DMS 273 (cell line): ENCODE results near the gene CASP3.
"Not testable (repeated sequence)": the region's sequence is repeated elsewhere in the genome, so short reads cannot be mapped to it uniquely, and the experiment has no call there.

ENCODE experiments used
- DNase-seq: peaks from one replicate; lab custom pipeline; 2025; ENCODE audit not compliant: unreplicated experiment; lab: John Stamatoyannopoulos, UW

Gene CASP3

DNA sequence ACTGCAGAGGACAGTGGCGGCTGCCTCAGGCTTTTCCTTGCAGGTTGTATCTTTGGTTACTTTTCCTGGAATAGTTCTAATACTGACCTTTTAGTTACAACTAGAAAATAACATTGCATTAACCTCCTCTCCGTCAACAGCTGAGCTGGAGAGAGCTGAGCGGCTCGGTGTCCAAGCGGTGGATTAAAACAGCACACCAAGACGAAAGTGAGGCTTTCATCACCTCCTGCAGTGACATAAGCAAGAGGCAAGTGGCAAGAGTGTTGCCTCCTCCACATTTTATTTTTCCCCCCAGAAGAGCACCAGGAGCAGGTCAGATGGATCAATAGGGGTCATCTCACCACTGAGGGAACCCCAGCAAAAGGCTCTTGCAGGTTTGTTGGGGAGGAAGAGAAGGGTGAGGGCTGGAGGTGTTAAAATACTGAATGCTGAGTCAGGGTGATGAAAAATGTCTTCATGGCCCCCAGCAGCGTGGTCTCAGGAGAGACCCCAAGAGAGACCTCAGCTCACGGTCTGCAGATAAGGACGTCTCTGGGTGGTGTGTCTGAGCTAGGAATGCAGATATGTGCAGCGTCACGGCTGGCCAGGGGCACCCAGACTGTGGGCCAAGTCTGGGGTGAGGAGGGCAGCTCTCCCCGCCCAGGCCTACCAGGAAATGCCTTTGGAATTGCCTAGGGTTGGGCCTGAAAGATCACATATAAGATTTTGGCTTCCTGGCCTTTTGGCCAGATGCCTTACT lies 50.3 kb downstream of the CASP3 start:
- no peak for DNase-seq

DNA sequence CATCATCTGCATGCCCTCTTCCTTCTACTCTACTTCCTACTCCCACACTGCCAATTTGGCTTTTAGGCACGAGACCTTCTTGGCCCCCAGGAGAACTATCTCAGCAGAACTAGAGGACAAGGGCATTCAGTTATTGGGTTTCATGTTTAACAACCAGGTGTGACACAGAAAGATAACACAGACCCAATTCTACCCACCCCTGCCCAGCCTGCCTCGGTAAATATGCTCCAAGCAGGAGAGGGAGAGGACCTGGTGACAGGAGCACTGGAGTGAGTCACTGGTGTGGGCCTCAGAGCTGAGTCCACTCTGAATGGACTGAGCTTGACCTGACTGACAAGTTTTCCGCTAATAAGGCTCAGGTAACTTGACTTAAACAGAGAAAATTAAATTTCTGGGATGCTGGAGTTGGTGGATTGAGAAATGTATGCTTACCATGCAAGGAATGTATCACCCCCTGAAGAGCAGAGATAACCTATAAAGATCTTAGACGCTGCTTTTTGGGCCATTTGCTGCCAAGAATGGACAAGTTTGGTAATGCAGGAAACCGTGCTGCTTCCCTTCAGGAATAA lies 52.5 kb downstream of the CASP3 start:
- no peak for DNase-seq

DNA sequence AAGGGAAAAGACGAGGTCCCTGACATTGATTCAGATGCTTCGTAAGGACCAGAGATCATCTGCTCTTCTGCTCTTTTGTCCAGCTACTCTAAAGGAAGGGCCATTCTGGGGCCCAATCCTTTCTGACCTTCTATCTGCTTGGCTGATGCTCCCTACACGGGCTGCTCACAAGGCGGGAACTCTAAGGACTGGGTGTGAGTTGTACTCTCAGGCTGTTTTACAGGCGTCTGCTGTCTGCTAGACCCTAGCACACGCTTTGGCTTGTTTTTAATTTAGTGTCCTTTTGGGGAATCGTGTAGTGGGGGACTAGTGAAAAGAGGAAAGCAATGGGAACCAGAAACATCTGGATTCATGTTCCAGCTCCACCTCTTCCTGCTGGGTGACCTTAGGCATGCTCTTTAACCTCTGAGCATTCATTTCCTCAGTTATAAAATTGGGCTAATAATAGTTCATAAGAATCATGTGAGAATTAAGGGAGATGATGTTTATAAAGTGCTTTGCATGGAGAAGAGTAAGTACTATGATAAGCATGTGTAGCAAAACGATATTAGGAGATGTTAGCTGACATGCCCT lies 53.1 kb downstream of the CASP3 start:
- DNase-seq: no peak

DNA sequence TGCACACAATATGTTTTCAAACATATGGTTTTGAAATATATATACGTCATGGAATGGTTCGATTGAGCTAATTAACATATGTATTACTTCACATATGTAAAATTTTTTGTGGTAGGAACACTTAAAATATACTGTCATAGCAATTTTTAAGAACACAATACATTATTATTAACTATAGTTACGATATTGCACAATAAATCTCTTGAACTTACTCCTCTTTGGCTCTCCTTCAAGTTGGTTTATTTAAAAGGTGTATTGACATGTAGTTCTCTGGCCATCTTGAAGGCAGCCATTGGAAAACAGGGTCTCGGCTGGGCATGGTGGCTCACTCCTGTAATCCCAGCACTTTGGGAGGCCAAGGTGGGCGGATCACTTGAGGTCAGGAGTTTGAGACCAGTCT lies 53.8 kb downstream of the CASP3 start:
- no peak for DNase-seq

DNA sequence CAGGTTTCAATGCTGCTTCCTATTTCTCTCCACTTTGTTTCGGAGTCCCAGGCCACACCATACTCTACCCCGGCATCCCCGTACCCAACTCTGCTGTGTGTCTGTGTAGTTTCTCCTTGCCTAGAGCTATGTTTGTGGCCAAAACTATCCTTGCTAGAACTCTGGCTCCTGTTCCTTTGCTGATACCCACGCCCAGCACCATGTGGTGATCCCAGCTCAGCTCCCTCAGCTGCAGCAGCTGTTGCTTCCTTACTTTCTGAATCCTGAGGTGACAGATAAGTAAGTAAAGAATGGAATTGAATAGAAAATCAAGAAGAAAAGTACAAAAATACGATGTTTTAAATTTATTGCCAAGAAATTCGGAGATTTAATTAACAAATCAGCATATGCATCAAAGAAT lies 55.8 kb downstream of the CASP3 start:
- no peak for DNase-seq

DNA sequence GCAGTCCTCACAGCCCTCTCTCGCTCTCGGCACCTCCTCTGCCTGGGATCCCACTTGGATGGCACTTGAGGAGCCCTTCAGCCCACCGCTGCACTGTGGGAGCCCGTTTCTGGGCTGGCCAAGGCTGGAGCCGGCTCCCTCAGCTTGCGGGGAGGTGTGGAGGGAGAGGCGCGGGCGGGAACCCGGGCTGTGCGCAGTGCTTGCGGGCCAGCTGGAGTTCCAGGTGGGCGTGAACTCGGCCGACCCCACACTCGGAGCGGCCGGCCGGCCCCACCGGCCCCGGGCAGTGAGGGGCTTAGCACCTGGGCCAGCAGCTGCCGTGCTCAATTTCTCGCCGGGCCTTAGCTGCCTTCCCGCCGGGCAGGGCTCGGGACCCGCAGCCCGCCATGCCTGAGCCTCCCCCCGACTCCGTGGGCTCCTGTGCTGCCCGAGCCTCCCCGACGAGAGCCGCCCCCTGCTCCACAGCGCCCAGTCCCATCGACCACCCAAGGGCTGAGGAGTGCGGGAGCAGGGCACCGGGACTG lies 57.4 kb downstream of the CASP3 start:
- not testable (repeated sequence) for DNase-seq

DNA sequence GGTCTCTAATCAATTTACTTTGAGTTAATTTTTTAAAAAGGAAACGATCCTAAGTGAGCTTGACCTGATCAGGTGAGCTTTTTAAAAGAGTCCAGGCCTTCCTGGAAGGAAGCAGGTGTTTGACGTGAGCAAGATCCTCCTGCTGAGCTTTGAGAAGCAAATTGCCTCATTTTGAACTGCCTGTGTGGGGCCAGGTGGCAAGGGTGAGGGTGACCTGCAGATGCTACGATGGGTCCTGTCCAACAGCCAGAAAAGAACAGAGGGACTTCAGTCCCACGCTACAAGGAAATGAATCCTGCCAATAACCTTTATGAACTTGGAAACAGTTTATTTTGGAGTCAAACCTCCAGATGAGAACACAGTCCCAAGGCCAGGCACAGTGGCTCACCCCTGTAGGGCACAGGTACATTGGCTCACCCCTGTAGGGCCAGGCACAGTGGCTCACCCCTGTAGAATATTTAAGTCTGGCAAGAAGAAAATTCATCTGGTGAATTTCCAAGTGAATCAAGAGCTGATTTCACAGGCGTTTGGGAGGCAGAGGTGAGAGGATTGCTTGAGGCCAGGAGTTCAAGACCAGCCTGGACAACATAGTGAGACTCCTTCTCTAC lies 58.1 kb downstream of the CASP3 start:
- DNase-seq: no peak

DNA sequence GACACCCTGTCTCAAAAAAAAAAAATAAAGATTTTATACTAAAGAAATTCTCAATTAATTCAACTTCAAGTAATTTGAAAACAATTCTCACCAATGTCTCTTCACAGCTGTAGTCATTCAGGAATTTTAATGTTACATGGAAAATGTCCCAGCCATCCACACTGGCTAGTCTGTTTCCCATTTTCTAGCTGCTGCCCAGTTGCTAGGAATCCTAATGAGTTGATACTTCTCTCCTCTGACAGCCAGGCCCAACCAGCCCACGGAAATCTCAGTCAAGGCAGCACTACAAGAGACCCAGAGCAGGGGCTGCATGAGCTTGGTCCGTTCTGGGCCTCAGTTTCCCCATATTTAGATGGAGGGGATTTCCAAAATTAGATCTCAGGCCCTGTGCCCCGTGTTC lies 59.1 kb downstream of the CASP3 start:
- DNase-seq: no peak

DNA sequence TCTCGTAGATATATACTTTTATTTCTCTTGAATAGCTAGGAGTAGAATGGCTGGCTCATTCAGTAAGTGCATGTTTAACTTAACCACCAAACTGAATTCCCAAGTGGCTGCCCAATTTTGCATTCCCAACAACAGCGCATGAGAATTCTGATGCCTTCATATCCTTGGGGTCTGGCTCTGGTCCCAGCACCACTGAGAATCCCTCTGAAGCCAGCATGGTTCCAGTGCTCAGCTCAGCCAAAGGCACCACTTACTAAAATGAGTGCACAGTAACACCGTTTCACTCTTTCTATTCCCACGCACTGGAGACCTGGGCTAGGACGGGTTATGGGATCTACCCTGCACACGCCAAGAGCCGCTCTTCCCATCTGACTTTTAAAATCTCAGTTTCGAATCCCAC lies 60.4 kb downstream of the CASP3 start:
- peak; percentile 32 for DNase-seq

DNA sequence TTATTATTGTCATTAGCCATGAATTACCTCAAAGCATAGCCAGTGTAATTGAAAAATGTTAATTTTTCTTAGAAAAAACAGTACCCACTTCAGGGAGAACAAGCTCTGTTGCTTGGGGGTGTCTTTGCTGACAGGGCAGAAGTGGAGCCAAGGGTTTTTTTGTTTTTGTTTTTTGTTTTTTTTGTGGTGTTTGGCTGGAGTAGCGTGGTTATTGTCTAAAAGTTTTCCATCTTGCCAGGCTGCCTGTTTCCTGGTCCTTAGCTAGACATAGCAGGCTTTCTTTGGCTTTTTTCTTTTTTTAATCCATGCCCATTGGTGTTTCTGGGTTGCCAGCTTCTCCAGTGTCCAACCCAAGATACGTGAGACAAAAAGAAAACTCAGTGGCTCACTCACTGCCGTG lies 61.5 kb downstream of the CASP3 start:
- DNase-seq: no peak

DNA sequence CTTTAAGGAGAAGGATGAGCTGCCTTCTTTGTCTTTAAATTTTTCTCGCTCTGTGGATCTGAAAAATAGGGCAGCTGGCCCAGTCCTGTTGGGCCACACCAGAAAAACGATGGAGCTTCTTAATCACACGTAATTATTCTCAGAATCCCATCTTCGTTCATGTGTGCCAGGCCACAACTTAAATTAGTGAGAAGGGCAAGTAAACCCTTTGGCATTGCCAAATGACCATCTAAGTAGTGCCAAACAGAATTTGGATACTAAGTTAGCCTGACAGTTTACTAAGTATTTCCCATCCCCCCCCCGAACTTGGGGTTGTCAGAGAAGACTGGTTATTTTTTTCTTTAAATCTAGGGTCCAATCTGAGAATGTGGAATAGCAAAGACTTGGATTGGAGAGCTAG lies 62.0 kb downstream of the CASP3 start:
- DNase-seq: no peak

DNA sequence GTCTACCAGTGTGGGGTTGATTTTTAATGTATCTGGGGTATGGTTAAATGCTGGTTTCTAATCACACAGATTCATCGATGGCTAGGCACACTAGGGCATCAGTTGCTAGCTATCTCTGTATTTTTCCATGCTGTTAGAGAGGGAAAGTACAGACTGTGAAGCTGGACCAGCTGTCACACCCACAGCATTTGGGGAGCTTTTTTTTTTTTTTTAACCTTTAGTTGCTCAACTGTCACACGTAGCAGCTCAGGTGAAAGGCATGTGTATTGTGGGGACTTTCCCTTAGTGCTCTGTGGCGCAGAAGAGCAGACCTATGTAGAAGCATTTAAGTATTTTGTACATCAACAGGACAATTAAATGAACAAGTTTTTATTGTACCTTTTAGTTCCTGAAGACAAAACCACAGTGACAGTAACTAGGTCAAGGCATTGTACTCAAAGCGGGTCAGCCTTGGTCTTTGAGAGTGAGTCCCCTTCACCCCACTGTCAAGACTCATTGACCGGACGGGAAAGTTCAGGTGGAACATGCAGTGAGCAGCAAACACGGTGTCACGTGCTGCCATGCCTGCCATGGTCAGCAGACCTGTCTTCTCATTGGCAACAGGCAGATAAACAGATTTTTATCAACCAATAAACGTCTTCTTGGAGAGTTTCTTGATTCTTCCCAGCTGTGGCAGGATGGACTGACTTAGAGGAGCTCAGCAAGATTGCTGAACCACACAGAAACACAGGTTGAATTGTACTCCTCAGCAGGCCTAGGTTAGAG lies 65.3 kb downstream of the CASP3 start:
- DNase-seq: no peak
